HG03439 (cell line): ENCODE data around the gene CD209.
"Not testable (repeated sequence)": the region's sequence is repeated elsewhere in the genome, so short reads cannot be mapped to it uniquely, and the experiment has no call there.

Source experiments
- ATAC-seq: cut with Tn5 transposase; IDR thresholded peaks from one replicate; pipeline ENCODE4 v1.9.1; 2021; ENCODE audit warnings: mild to moderate bottlenecking, moderate library complexity; ENCODE audit not compliant: unreplicated experiment

CD209 gene, protein sequence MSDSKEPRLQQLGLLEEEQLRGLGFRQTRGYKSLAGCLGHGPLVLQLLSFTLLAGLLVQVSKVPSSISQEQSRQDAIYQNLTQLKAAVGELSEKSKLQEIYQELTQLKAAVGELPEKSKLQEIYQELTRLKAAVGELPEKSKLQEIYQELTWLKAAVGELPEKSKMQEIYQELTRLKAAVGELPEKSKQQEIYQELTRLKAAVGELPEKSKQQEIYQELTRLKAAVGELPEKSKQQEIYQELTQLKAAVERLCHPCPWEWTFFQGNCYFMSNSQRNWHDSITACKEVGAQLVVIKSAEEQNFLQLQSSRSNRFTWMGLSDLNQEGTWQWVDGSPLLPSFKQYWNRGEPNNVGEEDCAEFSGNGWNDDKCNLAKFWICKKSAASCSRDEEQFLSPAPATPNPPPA

DNA sequence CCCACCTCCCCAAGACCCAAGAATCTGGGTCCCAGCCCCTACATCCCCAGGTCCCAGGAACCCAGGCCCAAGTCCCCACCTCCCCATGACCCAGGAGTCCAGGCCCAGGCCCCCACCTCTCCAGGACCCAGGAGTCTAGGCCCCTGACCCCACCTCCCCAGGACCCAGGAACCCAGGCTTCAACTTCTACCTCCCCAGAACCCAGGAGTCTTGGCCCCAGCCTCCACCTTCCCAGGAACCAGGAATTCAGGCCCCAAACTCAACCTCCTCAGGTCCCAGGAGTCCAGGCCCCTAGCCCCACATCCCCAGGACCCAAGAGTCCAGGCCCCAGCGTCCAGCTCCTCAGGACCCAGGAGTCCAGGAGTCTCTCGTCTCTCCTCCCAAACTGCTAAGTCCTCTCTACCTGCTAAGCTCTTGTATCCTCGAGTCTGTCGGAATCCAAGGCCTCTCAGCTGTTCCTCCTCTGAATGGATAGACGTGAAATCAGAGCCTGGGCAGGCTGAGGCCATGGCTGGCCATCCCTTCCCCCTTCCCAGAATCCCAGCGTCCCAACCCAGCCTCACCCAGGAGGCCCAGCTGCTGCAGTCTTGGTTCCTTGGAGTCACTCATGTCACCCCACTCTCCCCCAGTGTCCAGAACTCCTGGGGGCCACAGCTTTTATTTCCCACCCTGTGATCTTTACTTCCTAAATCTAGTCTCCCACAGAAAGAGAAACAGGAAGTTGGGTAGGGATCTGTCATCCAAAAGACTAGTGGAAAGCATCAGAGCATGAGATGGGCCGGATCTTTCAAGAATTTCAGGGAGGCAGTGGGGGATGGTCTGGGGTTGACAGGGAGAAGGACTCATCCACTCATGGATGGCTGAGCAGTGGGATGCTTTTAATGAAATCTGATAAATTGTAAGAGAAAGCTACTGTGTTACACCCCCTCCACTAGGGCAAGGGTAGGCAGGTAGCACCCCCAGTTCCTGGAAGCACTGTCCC is at the start of gene CD209:
Gene CD209, minus strand, starts transcription at position 632 of the 982 bp plus-strand sequence. Its CDS starts 23 bp downstream, at position 609.
- ATAC-seq, result no peak

DNA sequence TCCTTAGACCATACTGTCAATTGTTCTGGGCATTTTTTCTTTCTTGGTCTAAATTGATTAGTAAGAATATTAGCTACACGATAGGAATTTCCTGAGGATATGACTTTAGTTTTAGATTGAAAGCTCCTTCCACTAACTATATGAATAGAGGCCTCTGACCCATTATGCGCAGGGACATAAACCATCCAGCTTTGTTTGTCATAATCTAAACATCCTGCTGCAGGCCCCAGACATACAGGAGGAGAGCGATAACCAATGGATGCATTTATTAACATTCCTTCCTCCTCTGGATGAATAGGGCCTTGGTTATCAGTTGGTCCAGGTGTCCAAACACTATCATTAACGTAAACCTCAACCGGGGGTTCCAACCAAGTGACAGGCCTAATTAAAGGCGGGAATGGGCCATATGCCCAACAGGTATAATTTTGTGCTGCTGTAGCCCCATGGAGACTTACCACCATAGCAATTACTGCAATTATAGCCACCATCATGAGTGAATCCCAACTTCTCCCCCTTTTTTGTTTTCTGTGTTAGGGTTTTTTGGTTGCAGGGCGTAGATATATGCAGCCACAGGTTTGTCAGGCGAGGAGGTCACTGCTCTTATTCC is 48.3 kb upstream of the CD209 start:
- no peak for ATAC-seq

DNA sequence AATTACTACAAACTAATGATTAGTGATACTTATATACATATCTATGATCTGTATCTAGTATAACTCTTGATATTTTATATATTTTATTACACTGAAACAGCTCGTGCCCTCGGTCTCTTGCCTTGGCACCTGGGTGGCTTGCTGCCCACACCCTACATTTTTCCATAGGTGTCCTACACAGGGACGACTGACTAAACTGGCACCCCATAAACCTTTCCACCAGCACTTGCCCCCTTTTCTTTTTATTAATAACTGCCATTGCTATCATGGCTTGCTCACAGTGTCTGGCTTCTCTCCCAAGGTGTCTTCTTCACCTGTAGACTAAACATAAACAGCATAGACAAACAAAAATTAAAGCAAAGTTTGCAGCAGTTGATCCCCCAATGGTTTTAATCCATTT is 46.2 kb upstream of the CD209 start:
- no peak for ATAC-seq

DNA sequence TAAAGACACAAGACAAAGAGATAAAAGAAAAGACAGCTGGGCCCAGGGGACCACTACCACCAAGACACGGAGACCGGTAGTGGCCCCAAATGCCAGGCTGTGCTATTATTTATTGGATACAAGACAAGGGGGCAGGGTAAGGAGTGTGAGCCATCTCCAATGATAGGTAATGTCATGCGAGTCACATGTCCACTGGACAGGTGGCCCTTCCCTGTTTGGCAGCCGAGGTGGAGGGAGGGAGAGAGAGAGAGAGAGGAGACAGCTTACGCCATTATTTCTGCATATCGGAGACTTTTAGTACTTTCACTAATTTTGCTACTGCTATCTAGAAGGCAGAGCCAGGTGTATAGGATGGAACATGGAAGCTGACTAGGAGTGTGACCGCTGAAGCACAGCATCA is 45.4 kb upstream of the CD209 start:
- ATAC-seq, result not testable (repeated sequence)

DNA sequence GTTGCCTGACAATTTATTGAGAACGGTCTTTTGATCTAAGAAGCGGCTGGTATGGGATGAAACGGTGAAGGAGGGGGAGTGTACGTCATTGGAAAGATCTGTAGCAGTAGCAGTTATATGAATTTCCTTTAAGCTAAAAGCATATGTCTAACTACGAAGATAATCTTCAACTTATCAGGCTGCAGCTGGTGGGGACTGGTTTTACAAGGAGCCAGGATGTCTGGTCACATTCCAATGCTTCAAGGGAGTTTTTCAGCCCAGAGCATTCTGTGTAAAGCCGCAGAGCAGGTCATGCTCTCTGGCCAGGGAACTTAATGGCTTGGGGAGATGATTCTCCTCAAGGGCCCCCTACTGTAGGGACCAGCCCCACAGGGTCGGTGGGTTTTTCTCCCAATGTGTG is 44.9 kb upstream of the CD209 start:
- ATAC-seq, result no peak

DNA sequence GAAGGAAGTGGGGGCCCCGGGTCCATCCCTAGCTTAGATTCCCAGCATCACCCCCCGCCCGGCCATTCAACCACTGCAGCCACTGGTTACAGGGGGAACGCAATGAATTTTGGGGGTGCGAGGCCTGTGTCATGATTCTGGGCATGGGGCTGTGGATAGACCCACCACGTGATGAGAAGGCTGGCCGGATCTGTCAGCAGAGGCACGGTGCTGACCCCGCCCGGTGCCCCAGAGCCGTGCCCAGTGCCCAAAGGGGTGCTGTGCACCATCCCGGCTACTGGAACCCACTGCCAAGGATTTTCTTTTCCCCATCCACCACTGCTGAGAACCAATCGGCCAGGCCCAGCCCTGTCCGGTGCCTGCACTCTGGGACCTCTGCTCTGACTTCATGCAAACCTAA is 43.1 kb upstream of the CD209 start:
- no peak for ATAC-seq

DNA sequence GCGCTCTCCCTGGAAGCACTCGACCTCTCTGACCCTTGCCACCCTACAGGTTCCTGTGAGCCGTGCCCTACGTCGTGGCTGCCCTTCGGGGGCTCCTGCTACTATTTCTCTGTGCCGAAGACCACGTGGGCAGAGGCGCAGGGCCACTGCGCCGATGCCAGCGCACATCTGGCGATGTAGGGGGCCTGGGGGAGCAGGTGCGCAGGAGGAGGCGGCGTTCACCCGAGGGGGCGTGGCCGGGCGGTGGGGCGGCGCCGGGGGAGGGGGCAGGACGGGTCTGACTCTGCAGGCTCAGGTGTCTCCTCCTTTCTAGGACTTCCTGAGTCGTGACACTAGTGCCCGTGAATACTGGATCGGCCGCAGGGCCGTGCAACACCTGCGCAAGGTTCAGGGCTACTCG is 42.1 kb upstream of the CD209 start:
- no peak for ATAC-seq

DNA sequence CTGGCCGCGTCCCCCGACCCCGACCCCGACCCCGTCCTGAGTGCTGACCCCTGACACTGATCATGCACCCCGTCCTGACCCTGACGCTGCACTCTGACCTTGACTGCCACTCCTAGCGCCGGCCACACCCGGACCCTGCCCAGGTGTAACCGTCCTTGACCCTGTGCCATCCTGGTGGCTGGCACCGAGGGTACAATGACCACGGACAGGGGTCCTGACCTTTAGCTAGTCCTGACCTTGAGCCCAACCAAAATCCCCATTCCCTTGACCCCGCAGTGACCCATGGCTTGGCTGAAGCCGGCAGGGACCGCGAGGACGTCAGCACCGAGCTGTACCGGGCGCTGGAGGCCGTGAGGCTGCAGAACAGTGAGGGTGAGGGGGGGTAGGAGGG is 41.6 kb upstream of the CD209 start:
- no peak for ATAC-seq

DNA sequence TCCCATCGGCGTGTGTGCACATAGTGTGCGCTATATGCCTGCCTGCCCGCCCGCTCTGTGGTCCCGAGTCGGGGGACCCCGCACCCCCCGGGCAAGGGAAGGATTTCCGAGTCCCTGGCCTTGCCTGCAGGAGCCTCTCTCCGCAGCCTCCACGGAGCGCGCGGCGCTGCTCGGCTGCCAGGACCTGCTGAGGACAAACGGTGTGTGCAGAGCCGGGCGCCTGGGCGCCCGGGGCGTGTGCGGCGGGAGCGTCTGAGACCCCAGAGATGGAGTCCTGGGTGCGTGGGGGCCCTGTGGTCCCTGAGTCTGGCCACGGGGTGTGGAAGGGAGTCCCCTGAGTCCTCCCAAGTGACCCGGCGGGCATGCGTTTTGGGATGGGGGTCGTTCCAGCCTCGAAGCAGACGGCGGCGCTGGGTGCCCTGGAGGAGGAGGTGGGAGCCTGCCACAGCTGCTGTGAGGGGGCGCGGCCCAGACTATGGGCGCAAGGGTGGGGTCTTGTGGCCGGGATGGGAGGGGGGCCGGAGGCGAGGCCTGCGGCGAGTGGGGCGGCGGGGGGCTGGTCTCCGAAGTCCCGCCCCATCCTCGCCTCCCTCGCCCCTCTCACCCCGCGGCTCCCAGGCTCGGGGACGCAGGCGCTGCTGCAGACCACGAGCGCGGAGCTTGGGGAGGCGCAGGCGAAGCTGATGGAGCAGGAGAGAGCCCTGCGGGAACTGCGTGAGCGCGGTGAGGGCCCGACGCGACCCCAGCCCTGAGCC is 41.0 kb upstream of the CD209 start:
- no peak for ATAC-seq

DNA sequence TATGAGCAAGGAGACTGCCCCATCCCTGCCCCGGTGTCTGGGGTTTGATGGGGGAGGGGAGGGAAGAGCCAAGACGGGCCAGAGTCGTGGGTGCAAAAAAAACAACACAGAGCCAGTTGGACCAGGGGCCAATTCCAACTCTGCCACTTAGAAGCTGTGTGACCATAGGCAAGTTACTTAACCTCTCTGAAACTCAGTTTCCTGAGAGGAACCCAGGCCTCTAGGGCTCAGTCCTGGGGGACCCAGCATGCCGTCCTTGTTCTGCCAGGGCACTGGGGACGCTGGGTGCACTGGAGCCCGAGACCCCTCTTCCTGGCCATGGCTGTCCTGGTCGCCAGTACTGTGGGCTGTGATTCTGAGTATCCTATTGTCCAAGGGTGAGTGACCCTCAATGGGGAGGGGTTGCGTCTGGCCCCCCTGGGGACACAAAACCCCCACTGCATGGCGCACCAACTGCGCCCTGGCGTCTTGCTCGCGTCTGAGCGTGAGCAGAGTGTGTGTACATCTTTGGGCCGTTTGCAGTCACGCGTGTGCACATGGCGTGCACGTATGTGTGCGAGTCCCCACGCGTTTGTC is 40.4 kb upstream of the CD209 start:
- ATAC-seq, result no peak

DNA sequence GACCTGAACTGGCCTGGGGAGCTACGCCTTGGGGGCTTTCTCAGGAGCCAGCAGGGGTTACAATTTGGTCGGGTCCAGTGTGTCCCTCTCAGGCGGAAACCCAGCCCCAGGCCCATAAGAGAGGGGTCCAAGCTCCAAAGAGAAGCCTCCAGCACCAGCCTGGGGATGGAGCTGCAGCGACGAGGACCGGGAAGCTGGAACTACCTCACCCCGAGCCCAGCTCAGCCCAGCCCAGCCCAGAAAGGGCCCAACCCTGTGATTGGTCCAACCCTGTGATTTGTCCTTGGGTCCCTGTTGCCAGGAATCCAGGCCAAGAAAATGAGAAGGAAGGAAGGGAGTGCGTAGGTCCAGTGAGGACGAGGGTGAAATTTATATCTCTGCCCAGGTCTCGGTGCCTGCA is 39.8 kb upstream of the CD209 start:
- no peak for ATAC-seq

DNA sequence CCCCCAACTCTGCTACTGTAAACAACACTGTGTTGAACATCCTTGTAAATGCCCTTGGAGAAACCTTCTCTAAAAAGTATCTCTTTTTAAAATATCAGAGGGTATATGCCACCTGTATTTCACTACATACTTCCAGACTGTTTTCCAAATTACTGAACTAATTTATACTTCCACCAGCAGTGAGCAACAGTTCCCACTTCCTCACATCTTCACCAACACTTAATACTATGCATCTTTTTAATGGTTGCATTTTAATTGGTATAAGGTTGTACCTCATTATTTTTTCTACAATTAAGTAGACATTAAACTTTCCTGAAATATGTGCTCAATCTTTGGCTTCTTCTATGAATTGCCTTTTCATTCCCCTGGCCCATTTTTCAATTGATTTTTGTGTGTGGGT is 37.5 kb upstream of the CD209 start:
- no peak for ATAC-seq

DNA sequence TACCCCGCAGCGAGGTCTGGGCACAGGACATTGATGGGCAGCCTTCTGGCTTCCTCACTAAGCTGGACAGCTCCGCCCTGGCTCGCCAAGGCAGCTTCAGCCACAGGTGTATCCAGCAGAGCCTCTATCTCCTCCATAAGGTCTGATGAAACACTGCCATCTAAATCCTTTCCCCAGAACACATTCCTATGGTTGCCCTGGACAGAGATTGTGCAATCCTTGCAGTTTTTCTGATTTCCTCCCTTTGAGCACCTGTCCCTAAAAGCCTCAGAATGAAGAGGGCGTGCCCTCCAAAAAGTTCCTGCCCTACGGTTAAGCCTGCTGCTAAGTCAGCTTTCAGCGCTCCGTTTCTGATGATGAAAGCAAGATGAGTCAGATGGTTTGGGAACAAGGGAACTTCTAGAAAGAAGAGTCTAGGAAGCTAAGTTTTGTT is 36.7 kb upstream of the CD209 start:
- no peak for ATAC-seq

DNA sequence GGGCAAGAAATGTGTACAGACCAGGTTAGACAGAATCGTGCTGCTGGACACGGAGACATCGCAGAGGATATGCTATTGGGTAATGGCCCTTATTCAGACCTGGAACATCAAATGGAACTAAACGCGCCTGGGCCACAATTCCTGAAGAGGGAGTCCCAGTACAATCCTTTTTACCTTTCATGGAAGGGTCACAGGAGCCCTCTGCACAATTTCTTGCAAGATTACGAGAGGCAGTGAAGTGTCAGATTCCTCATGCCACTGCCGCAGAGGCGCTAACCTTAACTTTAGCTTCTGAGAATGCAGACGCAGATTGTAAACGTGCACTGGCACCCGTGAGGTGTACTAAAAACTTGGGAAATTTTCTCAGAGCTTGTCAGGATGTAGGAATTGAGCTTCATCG is 33.8 kb upstream of the CD209 start:
- ATAC-seq, result no peak

DNA sequence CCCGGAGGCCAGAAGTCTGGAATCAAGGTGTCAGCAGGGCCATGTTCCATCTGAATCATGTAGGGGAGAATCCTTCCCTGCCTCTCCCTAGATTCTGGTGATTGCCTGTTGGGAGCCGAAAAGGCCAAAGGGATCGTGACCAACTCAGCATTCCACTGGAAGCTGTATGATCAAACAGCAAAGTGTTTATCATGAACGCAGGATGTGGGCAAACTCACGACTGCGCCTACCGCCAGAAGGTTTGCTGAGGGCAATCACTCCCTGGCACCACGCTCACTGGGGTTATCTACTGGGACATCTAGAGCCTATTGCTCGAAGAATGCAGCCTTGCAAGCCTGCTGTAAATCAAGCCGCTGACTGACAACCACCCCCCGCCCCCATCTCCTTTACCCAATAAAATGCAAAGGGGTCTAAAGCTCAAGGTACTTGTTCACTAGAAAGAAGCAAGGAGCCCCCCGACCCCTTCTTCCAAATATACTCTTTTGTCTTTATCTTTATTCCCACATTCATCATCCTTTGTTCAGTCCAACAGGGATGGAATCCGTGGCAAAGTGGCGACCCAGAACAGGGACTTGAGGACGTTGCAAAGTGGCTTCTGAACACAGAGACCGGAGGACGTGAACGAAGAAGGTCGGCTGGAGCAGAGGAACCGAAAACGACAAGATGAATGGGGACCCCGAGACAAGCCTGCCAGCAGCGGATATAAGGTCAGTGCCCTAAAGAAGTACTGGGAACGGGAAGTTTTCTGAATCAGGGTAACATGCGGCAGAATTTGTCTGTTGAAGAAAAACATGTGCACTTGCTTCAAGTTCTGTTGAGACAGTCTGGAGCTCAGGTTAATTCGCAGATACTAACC is 32.5 kb upstream of the CD209 start:
- no peak for ATAC-seq

DNA sequence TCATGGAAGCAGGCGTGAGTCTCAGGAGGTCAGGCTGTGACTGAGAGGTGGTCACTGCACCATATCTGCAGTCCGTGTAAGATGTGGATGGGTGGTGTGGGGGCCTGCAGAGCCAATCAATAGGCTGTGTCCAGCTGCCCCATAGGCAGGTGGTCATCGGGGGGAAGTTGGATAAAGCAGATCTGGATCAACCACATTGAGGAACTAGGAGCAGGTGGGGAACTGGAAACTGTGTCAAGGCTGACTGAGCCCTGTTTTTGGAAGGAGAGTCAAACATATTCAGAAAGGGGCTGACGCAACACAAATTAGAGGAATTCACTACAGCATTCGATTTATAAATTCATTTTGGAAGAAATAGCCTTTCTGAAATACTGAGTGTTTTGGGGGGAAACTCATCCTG is 30.7 kb upstream of the CD209 start:
- no peak for ATAC-seq

DNA sequence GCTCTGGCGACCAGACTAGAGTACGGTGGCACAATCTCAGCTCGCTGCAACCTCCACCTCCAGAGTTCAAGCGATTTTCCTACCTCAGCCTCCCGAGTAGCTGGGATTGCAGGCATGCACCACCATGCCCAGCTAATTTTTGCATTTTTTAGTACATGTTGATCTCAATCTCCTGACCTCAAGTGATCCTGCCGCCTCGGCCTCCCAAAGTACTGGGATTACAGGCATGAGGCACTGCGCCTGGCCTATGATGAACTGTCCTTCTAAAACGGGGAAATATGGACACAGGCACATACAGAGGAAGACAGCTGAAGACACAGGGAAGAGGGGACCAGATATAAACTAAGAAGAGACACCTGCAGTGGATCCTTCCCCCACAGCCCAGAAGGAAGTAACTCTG is 28.4 kb upstream of the CD209 start:
- no peak for ATAC-seq

DNA sequence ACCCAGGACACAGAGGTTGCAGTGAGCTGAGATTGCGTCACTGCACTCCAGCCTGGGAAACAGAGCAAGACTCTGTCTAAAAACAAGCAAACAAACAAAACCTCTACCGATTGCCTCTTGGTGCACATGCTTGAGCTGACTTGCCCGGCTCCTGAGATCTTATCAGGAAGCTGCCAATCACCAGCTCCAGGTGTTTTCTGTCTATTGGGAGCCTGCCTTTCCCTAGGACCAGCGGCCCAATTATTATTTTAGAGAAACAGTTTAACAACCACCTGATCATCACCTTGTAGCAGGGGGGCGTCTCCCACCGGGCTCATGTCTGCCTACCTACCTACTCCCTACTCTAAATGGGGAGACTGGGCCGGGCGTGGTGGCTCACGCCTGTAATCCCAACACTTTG is 26.5 kb upstream of the CD209 start:
- no peak for ATAC-seq

DNA sequence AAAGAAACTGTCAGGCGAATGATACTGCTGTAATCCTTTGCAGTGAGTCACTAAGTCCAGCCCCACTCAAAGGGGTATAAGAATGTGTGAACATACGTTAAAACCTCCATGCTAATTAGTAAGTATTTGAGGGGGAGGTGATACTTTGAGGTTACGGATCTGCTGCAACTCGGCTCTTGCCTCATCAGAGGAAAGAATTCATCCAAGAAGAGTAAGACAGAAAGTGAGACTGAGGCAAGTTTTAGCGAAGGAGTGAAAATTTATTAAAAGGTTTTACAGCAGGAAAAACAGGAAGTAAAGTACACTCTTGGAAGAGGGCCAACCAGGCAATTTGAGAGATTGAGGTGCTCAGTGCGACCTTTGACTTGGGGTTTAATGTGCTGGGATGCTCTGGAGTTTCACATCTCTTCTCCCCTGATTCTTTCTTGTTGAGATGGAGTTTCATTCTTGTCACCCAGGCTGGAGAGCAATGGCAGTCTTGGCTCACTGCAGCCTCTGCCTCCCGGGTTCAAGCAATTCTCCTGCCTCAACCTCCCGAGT is 25.5 kb upstream of the CD209 start:
- ATAC-seq, result peak; percentile 51
